IMR-90 (cell line): Measurements from ENCODE around the gene CENPA. TPM values are rescaled to one million over a fixed set of nuclear protein-coding genes. Genes with fewer than 3 reads are reported as not detected.

Experiments used
- ATAC-seq: fragments of 200-7000 bp; cut with Tn5 transposase; 2 replicates; pipeline ENCODE4 v1.9.1; 2020; ENCODE audit warnings: low read depth, mild to moderate bottlenecking, moderate library complexity
- BruUV-seq: library from RNA; stranded (reverse); fragments of 400-500 nt; replicated peaks from 2 replicates; lab custom pipeline; 2021; lab: Mats Ljungman, UMichigan
- CTCF ChIA-PET: fragments of 300-600 bp; formaldehyde crosslinking; extraction: SDS; loops from one replicate; lab custom pipeline; 2021; ENCODE audit warnings: antibody characterized with exemption; lab: Yijun Ruan, JAX
- POLR2A ChIA-PET: fragments of 300-600 bp; sonication (Branson Sonifier 250); formaldehyde crosslinking; loops from one replicate; lab custom pipeline; 2022; ENCODE audit warnings: antibody characterized with exemption; ENCODE audit not compliant: unreplicated experiment; lab: Charles Lee
- DNase-seq: peaks from one replicate; pipeline ENCODE4 v3.0.0; 2013
- H2AFZ ChIP-seq: replicated peaks from 2 replicates; pipeline ENCODE3; 2013; ENCODE audit warnings: low read length, mild to moderate bottlenecking; ENCODE audit not compliant: poor library complexity
- H2AK5ac ChIP-seq: 2 replicates; pipeline ENCODE4 v1.6.1; 2013; ENCODE audit warnings: low read depth, low read length, inconsistent platforms
- H2AK9ac ChIP-seq: replicated peaks from 2 replicates; pipeline ENCODE3; 2013; ENCODE audit warnings: mild to moderate bottlenecking, low read depth, low read length, moderate library complexity; ENCODE audit not compliant: poor library complexity
- H2BK120ac ChIP-seq: 2 replicates; pipeline ENCODE4 v1.6.1; 2013; ENCODE audit warnings: low read depth, low read length, inconsistent platforms
- H2BK15ac ChIP-seq: 3 replicates; pipeline ENCODE4 v1.6.1; 2013; ENCODE audit warnings: low read depth, low read length, inconsistent platforms
- H2BK20ac ChIP-seq: 2 replicates; pipeline ENCODE4 v1.6.1; 2013; ENCODE audit warnings: low read depth, mild to moderate bottlenecking, inconsistent platforms, low read length, moderate library complexity
- H2BK5ac ChIP-seq: 2 replicates; pipeline ENCODE4 v1.6.1; 2013; ENCODE audit warnings: mild to moderate bottlenecking, low read depth, low read length, inconsistent platforms; ENCODE audit not compliant: poor library complexity, severe bottlenecking
- H3K14ac ChIP-seq: replicated peaks from 2 replicates; pipeline ENCODE4 v1.6.1; 2013; ENCODE audit warnings: low read depth, low read length, inconsistent platforms
- H3K18ac ChIP-seq: 2 replicates; pipeline ENCODE4 v1.6.1; 2013; ENCODE audit warnings: low read depth, low read length, control low read depth
- H3K23ac ChIP-seq: 2 replicates; pipeline ENCODE4 v1.6.1; 2013; ENCODE audit warnings: low read depth, low read length, inconsistent platforms
- H3K27ac ChIP-seq: 2 replicates; pipeline ENCODE4 v1.5.1; 2013; ENCODE audit warnings: mild to moderate bottlenecking, control low read depth, low read length; ENCODE audit not compliant: insufficient read depth
- H3K27me3 ChIP-seq: 2 replicates; pipeline ENCODE4 v1.6.1; 2013; ENCODE audit warnings: low read length; ENCODE audit not compliant: control insufficient read depth, insufficient read depth
- H3K36me3 ChIP-seq: 2 replicates; pipeline ENCODE4 v1.6.1; 2013; ENCODE audit warnings: low read length, mixed read lengths; ENCODE audit not compliant: control insufficient read depth, insufficient read depth
- H3K4ac ChIP-seq: 2 replicates; pipeline ENCODE4 v1.6.1; 2013; ENCODE audit warnings: low read depth, low read length, inconsistent platforms
- H3K4me1 ChIP-seq: 2 replicates; pipeline ENCODE4 v1.6.1; 2013; ENCODE audit warnings: low read length, mixed read lengths; ENCODE audit not compliant: control insufficient read depth, insufficient read depth
- H3K4me2 ChIP-seq: 2 replicates; pipeline ENCODE4 v1.6.1; 2013; ENCODE audit warnings: low read depth, mild to moderate bottlenecking, control low read depth, low read length, moderate library complexity
- H3K4me3 ChIP-seq: 2 replicates; pipeline ENCODE4 v1.5.1; 2013; ENCODE audit warnings: low read depth, mild to moderate bottlenecking, control low read depth, low read length, moderate library complexity; ENCODE audit not compliant: insufficient read depth
- H3K56ac ChIP-seq: 2 replicates; pipeline ENCODE4 v1.6.1; 2013; ENCODE audit warnings: low read length, inconsistent platforms; ENCODE audit not compliant: insufficient read depth; ENCODE audit errors: extremely low read depth
- H3K79me1 ChIP-seq, 2 experiments: 2 replicates each; pipeline ENCODE4 v1.6.1; 2013; ENCODE audit warnings: low read length in 2 of 2, inconsistent platforms in 1 of 2, low read depth in 1 of 2
- H3K9ac ChIP-seq: 2 replicates; pipeline ENCODE4 v1.6.1; 2013; ENCODE audit warnings: low read depth, low read length, control low read depth
- H3K9me1 ChIP-seq: 2 replicates; pipeline ENCODE4 v1.6.1; 2013; ENCODE audit warnings: low read length, inconsistent platforms; ENCODE audit not compliant: insufficient read depth
- H3K9me3 ChIP-seq: 2 replicates; pipeline ENCODE4 v1.6.1; 2013; ENCODE audit warnings: low read length; ENCODE audit not compliant: control insufficient read depth, insufficient read depth
- H4K20me1 ChIP-seq: 2 replicates; pipeline ENCODE4 v1.6.1; 2013; ENCODE audit warnings: low read length, inconsistent platforms; ENCODE audit not compliant: insufficient read depth
- H4K5ac ChIP-seq: 2 replicates; pipeline ENCODE4 v1.6.1; 2013; ENCODE audit warnings: mild to moderate bottlenecking, low read depth, low read length, control low read depth
- H4K8ac ChIP-seq, 2 experiments: 2 replicates each; pipeline ENCODE4 v1.6.1; 2013; ENCODE audit warnings: low read depth in 2 of 2, low read length in 2 of 2, control low read depth in 1 of 2, inconsistent platforms in 1 of 2
- H4K91ac ChIP-seq: 2 replicates; pipeline ENCODE4 v1.6.1; 2013; ENCODE audit warnings: low read depth, low read length, inconsistent platforms; ENCODE audit not compliant: insufficient read depth
- CEBPB ChIP-seq: IDR thresholded peaks from 2 replicates; pipeline ENCODE4 v1.6.1; 2012; ENCODE audit warnings: low read depth, low read length, improper control_type of control experiment
- CHD1 ChIP-seq: IDR thresholded peaks from 2 replicates; pipeline ENCODE4 v1.6.1; 2012; ENCODE audit warnings: low read depth, low read length, improper control_type of control experiment
- CTCF ChIP-seq: conservative IDR thresholded peaks from 2 replicates; pipeline ENCODE4 v1.5.1; 2012; ENCODE audit warnings: mild to moderate bottlenecking, low read depth, low read length, improper control_type of control experiment
- ELK1 ChIP-seq: fragments of 150-350 bp; IDR thresholded peaks from 2 replicates; pipeline ENCODE4 v1.6.1; 2016; ENCODE audit warnings: low read depth, mild to moderate bottlenecking, low read length, moderate library complexity, borderline replicate concordance
- MAFK ChIP-seq: IDR thresholded peaks from 2 replicates; pipeline ENCODE4 v1.6.1; 2012; ENCODE audit warnings: low read depth, low read length, improper control_type of control experiment
- MAZ ChIP-seq: IDR thresholded peaks from 2 replicates; pipeline ENCODE4 v1.6.1; 2012; ENCODE audit warnings: low read depth, mild to moderate bottlenecking, low read length, improper control_type of control experiment, moderate library complexity, borderline replicate concordance
- MXI1 ChIP-seq: IDR thresholded peaks from 2 replicates; pipeline ENCODE4 v1.6.1; 2012; ENCODE audit warnings: low read depth, mild to moderate bottlenecking, low read length, moderate library complexity, borderline replicate concordance
- NFE2L2 ChIP-seq: fragments of 150-350 bp; IDR thresholded peaks from 2 replicates; pipeline ENCODE4 v1.6.1; 2016; ENCODE audit warnings: low read depth, mild to moderate bottlenecking, low read length
- POLR2A ChIP-seq: IDR thresholded peaks from 2 replicates; pipeline ENCODE4 v1.6.1; 2012; ENCODE audit warnings: mild to moderate bottlenecking, low read depth, low read length
- RFX5 ChIP-seq: IDR thresholded peaks from 2 replicates; pipeline ENCODE4 v1.8.0; 2012; ENCODE audit warnings: low read depth, mild to moderate bottlenecking, low read length, moderate library complexity
- USF2 ChIP-seq: fragments of 150-350 bp; IDR thresholded peaks from 2 replicates; pipeline ENCODE4 v1.6.1; 2017; ENCODE audit warnings: mild to moderate bottlenecking, antibody characterized with exemption, low read length, low read depth
- WGBS, 2 experiments: methylation state at CpG; one replicate each; pipeline versions ENCODE4 v1.1.5 to v1.1.7; 2013; ENCODE audit warnings: missing lambda C conversion rate in 2 of 2; ENCODE audit not compliant: insufficient read length in 1 of 2; ENCODE audit errors: extremely low coverage in 2 of 2; 5-methylcytosine and 5-hydroxymethylcytosine counted together
- dilution Hi-C: fragments of 300-500 bp; cut with HindIII; formaldehyde crosslinking; loops from one replicate; pipeline ENCODE4 v1.14.3; 2018; ENCODE audit warnings: low sequenced_read_pairs; ENCODE audit not compliant: unreplicated experiment
- in situ Hi-C: fragments of 300-500 bp; cut with MboI; formaldehyde crosslinking; loops from 3 replicates; pipeline ENCODE4 v1.14.3; 2019; ENCODE audit warnings: low sequenced_read_pairs, inconsistent platforms, mixed read lengths
- intact Hi-C: fragments of 100-400 bp; cut with micrococcal nuclease; formaldehyde crosslinking; loops from 2 replicates; pipeline ENCODE4 v1.10.0; 2022
- polyA plus RNA-seq, 3 experiments: library from polyadenylated mRNA; depleted of rRNA; stranded (reverse); fragments of >200 nt; gene quantifications; 2 replicates each; pipeline ENCODE4 v1.2.3, GENCODE V29; 2012; ENCODE audit warnings: low replicate concordance in 1 of 3
- total RNA-seq: library from RNA; depleted of rRNA; stranded (reverse); fragments of >200 nt; gene quantifications from 2 replicates; pipeline ENCODE4 v1.2.3, GENCODE V29; 2012

Gene CENPA
- total and polyA plus RNA-seq, 2 of the 4 experiments (the other 2 are of a cell fraction) = 7.7 to 14.9 TPM

- H3K9ac ChIP-seq = no peak overlapping the region
- no peak overlapping the region for H2AFZ ChIP-seq
- TSS peak; percentile 34 for BruUV-seq
- POLR2A ChIA-PET = no interaction called here
- H3K27me3 ChIP-seq = no peaks in the 10 kb centered on the region
- no peak overlapping the region for H2BK20ac ChIP-seq
- no peak overlapping the region for H3K4ac ChIP-seq
- no peak overlapping the region for H4K91ac ChIP-seq
- H3K4me1 ChIP-seq = no peaks in the 10 kb centered on the region
- no peak overlapping the region for H3K56ac ChIP-seq
- H2AK5ac ChIP-seq = no peak overlapping the region
- no peak overlapping the region for H3K27ac ChIP-seq
- H4K20me1 ChIP-seq = peaks cover 13% of the 10 kb centered on the region
- H2BK5ac ChIP-seq = no peak overlapping the region
- peaks cover 7% of the 10 kb centered on the region; the same call in 1 of the 2 replicates for H3K9me1 ChIP-seq
- in situ Hi-C loops (no loop called here), dilution Hi-C loops (no loop called here), intact Hi-C loops (no loop called here)
- no peak overlapping the region for H3K14ac ChIP-seq
- ATAC-seq (no peak), DNase-seq (no peak)
- no peaks in the 10 kb centered on the region for H3K9me3 ChIP-seq
- H3K18ac ChIP-seq = no peak overlapping the region
- H3K79me1 ChIP-seq = peaks cover 4 to 14% of the 10 kb centered on the region in 2 experiments; a peak in 3 of 4 replicates
- no peak overlapping the region for H2BK15ac ChIP-seq
- no peak overlapping the region for H2AK9ac ChIP-seq
- no peak overlapping the region for H4K5ac ChIP-seq
- no peak overlapping the region for H3K4me2 ChIP-seq
- no peak overlapping the region for H3K4me3 ChIP-seq
- no peak overlapping the region for H4K8ac ChIP-seq
- H3K36me3 ChIP-seq = peaks cover 50% of the 10 kb centered on the region
- CTCF ChIA-PET = no interaction called here
- TF ChIP-seq CHD1 = no peak
- TF ChIP-seq MXI1 = no peak
- no peak for TF ChIP-seq USF2
- no peak for TF ChIP-seq MAFK
- no peak for TF ChIP-seq CTCF
- TF ChIP-seq MAZ = no peak
- TF ChIP-seq POLR2A = no peak
- no peak for TF ChIP-seq ELK1
- TF ChIP-seq NFE2L2 = no peak
- TF ChIP-seq RFX5 = no peak
- TF ChIP-seq CEBPB = no peak
- no peak overlapping the region for H2BK120ac ChIP-seq
- no peak overlapping the region for H3K23ac ChIP-seq
- no CpG with 5 or more reads among the region's 4 CpGs for WGBS, 2 experiments
Measured at GRCh38 chr2:26780203-26780760, 5.6 kb upstream of the CENPA start.
